Caco-2 (cell line): ENCODE measurements around the gene TUBA3E. TPM values are rescaled to one million over a fixed set of nuclear protein-coding genes. Genes with fewer than 3 reads are reported as not detected.
A peak's percentile ranks its signal among the peaks of the same experiment; 100 is the strongest.
"Not testable (repeated sequence)": the region's sequence is repeated elsewhere in the genome, so short reads cannot be mapped to it uniquely, and the experiment has no call there.

ENCODE experiments used
- BruUV-seq: library from RNA; stranded (reverse); fragments of 400-500 nt; replicated peaks from 2 replicates; lab custom pipeline; 2021; lab: Mats Ljungman, UMichigan
- CTCF ChIA-PET: fragments of 300-600 bp; sonication (Branson Sonifier 250); formaldehyde crosslinking; loops from one replicate; lab custom pipeline; 2022; ENCODE audit warnings: antibody characterized with exemption; lab: Charles Lee
- POLR2A ChIA-PET: fragments of 300-600 bp; sonication (Branson Sonifier 250); formaldehyde crosslinking; loops from one replicate; lab custom pipeline; 2022; ENCODE audit warnings: antibody characterized with exemption; lab: Charles Lee
- DNase-seq, 2 experiments: peaks; one replicate each; pipeline versions ENCODE4 v3.0.0 to v3.0.0-alpha.2; 2020 to 2022
- H3K27me3 ChIP-seq: replicated peaks from 2 replicates; pipeline ENCODE4 v1.6.0; 2011; ENCODE audit warnings: low read length; ENCODE audit not compliant: control insufficient read depth, insufficient read depth
- H3K36me3 ChIP-seq: 2 replicates; pipeline ENCODE4 v1.5.1; 2011; ENCODE audit warnings: low read length; ENCODE audit not compliant: control insufficient read depth, insufficient read depth
- H3K4me1 ChIP-seq: fragments of 250-450 bp; sonication (Bioruptor Pico); 2 replicates; pipeline ENCODE4 v1.5.1; 2020; ENCODE audit warnings: mild to moderate bottlenecking
- H3K4me3 ChIP-seq: 2 replicates; pipeline ENCODE4 v1.5.1; 2011; ENCODE audit warnings: low read depth, mild to moderate bottlenecking, control low read depth, low read length
- H3K9me3 ChIP-seq: fragments of 250-450 bp; sonication (Bioruptor Pico); 2 replicates; pipeline ENCODE4 v1.5.1; 2020; ENCODE audit warnings: mild to moderate bottlenecking, moderate library complexity
- H3K27ac Mint-ChIP-seq: one replicate; pipeline ENCODE4 v1.8.0; 2022; ENCODE audit warnings: mixed read lengths; ENCODE audit not compliant: unreplicated experiment
- H3K27me3 Mint-ChIP-seq: one replicate; pipeline ENCODE4 v1.8.0; 2022; ENCODE audit warnings: mixed read lengths; ENCODE audit not compliant: insufficient read depth, unreplicated experiment
- H3K36me3 Mint-ChIP-seq: one replicate; pipeline ENCODE4 v1.8.0; 2022; ENCODE audit warnings: mild to moderate bottlenecking, mixed read lengths; ENCODE audit not compliant: insufficient read depth, unreplicated experiment
- H3K4me1 Mint-ChIP-seq: one replicate; pipeline ENCODE4 v1.8.0; 2022; ENCODE audit warnings: low read depth, mixed read lengths; ENCODE audit not compliant: unreplicated experiment
- H3K4me3 Mint-ChIP-seq: one replicate; pipeline ENCODE4 v1.8.0; 2022; ENCODE audit warnings: mild to moderate bottlenecking, moderate library complexity, mixed read lengths; ENCODE audit not compliant: unreplicated experiment
- H3K9me3 Mint-ChIP-seq: one replicate; pipeline ENCODE4 v1.8.0; 2022; ENCODE audit warnings: mixed read lengths; ENCODE audit not compliant: unreplicated experiment
- intact Hi-C: fragments of 100-400 bp; cut with micrococcal nuclease; formaldehyde crosslinking; loops from one replicate; pipeline ENCODE4 v1.10.0; 2022; ENCODE audit not compliant: unreplicated experiment
- total RNA-seq: library from RNA; stranded (reverse); gene quantifications from 2 replicates; pipeline ENCODE4 v1.2.3, GENCODE V29; 2022
- TF ChIP-seq, protein P1 (sequence below), 2 experiments: fragments of 200-600 bp in 1 of 2; IDR thresholded peaks; 1 replicate in 1 of 2; 2 replicates in 1 of 2; pipeline versions ENCODE4 v1.5.1 to v1.8.0; 2011 to 2022; ENCODE audit warnings: antibody characterized with exemption in 1 of 2, control low read depth in 1 of 2, inconsistent platforms in 1 of 2, low read depth in 1 of 2, low read length in 1 of 2, mild to moderate bottlenecking in 1 of 2, moderate library complexity in 1 of 2; ENCODE audit not compliant: insufficient read depth in 1 of 2, severe bottlenecking in 1 of 2, unreplicated experiment in 1 of 2

TUBA3E gene
- total RNA-seq, 1 experiment from 2014 or later: 0.57 TPM

DNA sequence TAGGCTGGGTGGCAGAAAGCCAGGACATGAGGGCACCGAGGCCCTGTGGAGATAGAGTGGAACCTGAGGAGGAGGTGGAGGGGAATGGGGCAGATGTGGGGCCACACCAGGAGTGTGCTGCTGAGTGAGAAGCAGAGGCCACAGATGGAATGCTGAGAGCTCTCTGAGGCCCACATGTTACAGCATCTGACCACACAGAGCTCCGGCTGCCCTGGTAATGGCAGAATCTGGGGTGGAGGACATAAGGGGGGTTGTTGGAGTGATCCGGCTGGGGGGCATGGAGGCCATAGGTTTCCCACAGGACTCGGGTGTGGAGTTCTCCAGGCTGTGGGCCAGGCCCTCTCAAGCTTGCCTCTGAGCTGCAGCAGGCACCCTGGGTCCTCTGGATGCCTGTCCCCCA lies 12.3 kb downstream of the TUBA3E start:
- H3K27me3 Mint-ChIP-seq: no peaks in the 10 kb centered on the region
- Histone ChIP-seq H3K27me3 (no peaks in the 10 kb centered on the region), H3K9me3 (no peaks in the 10 kb centered on the region), H3K36me3 (peaks cover 2% of the 10 kb centered on the region; the same call in 1 of the 2 replicates), H3K4me3 (no peak overlapping the region), H3K4me1 (peaks cover 4% of the 10 kb centered on the region; the same call in 1 of the 2 replicates)
- POLR2A ChIA-PET: interaction anchor here (0.7 kb wide), 1 partner anchor 74 kb away, joined by 3 read pairs; no protein-coding TSS in a partner anchor
- CTCF ChIA-PET: interaction anchor here (1.4 kb wide), 1 partner anchor 157 kb away, joined by 4 read pairs; the partner anchor contains the start of gene IMP4
- TF ChIP-seq, protein P1, sequence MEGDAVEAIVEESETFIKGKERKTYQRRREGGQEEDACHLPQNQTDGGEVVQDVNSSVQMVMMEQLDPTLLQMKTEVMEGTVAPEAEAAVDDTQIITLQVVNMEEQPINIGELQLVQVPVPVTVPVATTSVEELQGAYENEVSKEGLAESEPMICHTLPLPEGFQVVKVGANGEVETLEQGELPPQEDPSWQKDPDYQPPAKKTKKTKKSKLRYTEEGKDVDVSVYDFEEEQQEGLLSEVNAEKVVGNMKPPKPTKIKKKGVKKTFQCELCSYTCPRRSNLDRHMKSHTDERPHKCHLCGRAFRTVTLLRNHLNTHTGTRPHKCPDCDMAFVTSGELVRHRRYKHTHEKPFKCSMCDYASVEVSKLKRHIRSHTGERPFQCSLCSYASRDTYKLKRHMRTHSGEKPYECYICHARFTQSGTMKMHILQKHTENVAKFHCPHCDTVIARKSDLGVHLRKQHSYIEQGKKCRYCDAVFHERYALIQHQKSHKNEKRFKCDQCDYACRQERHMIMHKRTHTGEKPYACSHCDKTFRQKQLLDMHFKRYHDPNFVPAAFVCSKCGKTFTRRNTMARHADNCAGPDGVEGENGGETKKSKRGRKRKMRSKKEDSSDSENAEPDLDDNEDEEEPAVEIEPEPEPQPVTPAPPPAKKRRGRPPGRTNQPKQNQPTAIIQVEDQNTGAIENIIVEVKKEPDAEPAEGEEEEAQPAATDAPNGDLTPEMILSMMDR (IDR thresholded peaks at IDR 0.05; ENCODE audit: insufficient read depth in 1 of 2, low read depth in 1 of 2, low read length in 1 of 2, severe bottlenecking in 1 of 2, unreplicated experiment in 1 of 2): no peak
- intact Hi-C loops: no loop called here
- no peak overlapping the region for H3K27ac Mint-ChIP-seq
- peaks cover 46% of the 10 kb centered on the region for H3K36me3 Mint-ChIP-seq
- DNase-seq: no peak
- H3K4me1 Mint-ChIP-seq: peaks cover 8% of the 10 kb centered on the region
- H3K9me3 Mint-ChIP-seq: no peaks in the 10 kb centered on the region
- BruUV-seq: no TSS peak
- no peak overlapping the region for H3K4me3 Mint-ChIP-seq

DNA sequence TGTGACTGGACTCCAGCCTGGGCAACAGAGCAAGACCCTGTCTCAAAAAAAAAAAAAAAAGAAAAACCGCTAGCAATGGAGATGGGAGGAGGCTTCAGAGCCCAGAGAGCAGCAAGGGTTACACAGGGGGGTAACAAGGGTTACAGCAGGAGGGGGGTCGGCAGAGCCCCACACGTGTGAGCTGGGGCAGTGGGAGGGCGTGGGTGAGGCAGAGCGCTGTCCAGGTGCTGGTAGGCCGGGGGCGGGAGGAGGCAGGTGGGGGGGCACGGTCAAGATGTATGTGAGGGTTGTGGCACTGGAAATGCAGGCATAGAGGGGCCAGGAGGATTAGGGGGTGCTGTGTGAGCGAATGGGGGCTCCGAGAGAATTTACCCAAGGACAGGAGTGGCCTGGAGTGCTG lies 12.8 kb downstream of the TUBA3E start:
- Histone ChIP-seq H3K9me3 (no peaks in the 10 kb centered on the region), H3K27me3 (no peaks in the 10 kb centered on the region), H3K4me3 (no peak overlapping the region), H3K4me1 (peaks cover 4% of the 10 kb centered on the region; the same call in 1 of the 2 replicates), H3K36me3 (peaks cover 2% of the 10 kb centered on the region; the same call in 1 of the 2 replicates)
- CTCF ChIA-PET: interaction anchor here (1.4 kb wide), 1 partner anchor 157 kb away, joined by 4 read pairs; the partner anchor contains the start of gene IMP4
- no peaks in the 10 kb centered on the region for H3K27me3 Mint-ChIP-seq
- TF ChIP-seq, protein P1 (IDR thresholded peaks at IDR 0.05; ENCODE audit: insufficient read depth in 1 of 2, low read depth in 1 of 2, low read length in 1 of 2, severe bottlenecking in 1 of 2, unreplicated experiment in 1 of 2): no peak
- H3K27ac Mint-ChIP-seq: no peak overlapping the region
- peaks cover 8% of the 10 kb centered on the region for H3K4me1 Mint-ChIP-seq
- H3K4me3 Mint-ChIP-seq: no peak overlapping the region
- no TSS peak for BruUV-seq
- POLR2A ChIA-PET: interaction anchor here (0.7 kb wide), 1 partner anchor 74 kb away, joined by 3 read pairs; no protein-coding TSS in a partner anchor
- DNase-seq: no peak
- H3K9me3 Mint-ChIP-seq: no peaks in the 10 kb centered on the region
- peaks cover 50% of the 10 kb centered on the region for H3K36me3 Mint-ChIP-seq
- intact Hi-C loops: no loop called here

DNA sequence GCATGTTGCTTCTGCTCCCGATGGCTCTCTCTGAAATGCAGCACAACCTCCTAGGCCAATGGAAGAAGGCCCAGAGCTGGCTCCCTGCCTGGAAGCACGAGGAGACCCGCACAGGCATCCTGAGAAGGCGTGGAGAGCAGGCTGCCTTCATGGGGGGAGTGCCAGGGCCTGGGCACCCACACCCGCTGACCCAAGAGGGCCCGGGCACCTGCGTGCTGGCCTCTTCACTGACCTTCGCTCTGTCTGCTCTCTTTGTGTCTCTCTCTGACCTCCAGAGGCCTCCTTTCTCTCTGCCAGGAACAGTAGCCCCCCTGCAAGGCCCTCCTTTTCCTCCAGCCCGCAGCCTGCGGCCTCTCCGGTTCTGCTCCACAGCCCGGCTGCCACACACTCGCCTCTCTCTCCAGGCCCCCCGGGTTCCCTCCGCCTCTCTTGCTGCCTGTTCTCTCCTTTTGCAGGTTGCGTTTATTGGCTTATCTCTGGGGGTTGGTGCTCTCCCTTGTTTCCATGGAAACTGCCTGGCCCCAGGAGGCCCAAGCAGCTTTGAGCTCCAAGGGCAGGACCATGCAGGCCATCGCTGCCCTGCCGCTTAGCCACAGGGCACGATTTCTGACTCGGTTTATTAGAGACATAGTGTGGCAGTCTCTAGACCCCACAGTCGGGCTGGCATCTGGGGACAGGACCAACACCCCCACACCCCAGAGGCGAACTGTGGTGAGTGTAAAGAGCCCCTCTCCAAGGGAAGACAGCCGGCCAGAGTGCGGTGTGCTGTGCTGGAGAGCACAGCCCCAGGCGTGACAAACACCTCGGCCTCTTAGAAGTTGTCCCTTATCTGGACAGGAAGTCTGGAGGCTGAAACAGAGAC lies 14.5 kb downstream of the TUBA3E start:
- BruUV-seq: no TSS peak
- H3K36me3 Mint-ChIP-seq: peaks cover 67% of the 10 kb centered on the region
- no peaks in the 10 kb centered on the region for H3K27me3 Mint-ChIP-seq
- POLR2A ChIA-PET: no interaction called here
- no peak for DNase-seq
- H3K27ac Mint-ChIP-seq: peak overlapping the region; percentile 80
- H3K4me3 ChIP-seq: no peak overlapping the region; the same call in 1 of the 2 replicates
- intact Hi-C loops: no loop called here
- no peaks in the 10 kb centered on the region for H3K9me3 Mint-ChIP-seq
- no peaks in the 10 kb centered on the region for H3K27me3 ChIP-seq
- peaks cover 2% of the 10 kb centered on the region; the same call in 1 of the 2 replicates for H3K36me3 ChIP-seq
- TF ChIP-seq, protein P1 (IDR thresholded peaks at IDR 0.05; ENCODE audit: insufficient read depth in 1 of 2, low read depth in 1 of 2, low read length in 1 of 2, severe bottlenecking in 1 of 2, unreplicated experiment in 1 of 2): no peak
- H3K9me3 ChIP-seq: no peaks in the 10 kb centered on the region
- peak overlapping the region; percentile 96 for H3K4me3 Mint-ChIP-seq
- CTCF ChIA-PET: interaction anchor here (0.6 kb wide), 1 partner anchor 261 kb away, joined by 3 read pairs; no protein-coding TSS in a partner anchor
- peaks cover 8% of the 10 kb centered on the region; the same call in 1 of the 2 replicates for H3K4me1 ChIP-seq
- H3K4me1 Mint-ChIP-seq: peaks cover 8% of the 10 kb centered on the region

DNA sequence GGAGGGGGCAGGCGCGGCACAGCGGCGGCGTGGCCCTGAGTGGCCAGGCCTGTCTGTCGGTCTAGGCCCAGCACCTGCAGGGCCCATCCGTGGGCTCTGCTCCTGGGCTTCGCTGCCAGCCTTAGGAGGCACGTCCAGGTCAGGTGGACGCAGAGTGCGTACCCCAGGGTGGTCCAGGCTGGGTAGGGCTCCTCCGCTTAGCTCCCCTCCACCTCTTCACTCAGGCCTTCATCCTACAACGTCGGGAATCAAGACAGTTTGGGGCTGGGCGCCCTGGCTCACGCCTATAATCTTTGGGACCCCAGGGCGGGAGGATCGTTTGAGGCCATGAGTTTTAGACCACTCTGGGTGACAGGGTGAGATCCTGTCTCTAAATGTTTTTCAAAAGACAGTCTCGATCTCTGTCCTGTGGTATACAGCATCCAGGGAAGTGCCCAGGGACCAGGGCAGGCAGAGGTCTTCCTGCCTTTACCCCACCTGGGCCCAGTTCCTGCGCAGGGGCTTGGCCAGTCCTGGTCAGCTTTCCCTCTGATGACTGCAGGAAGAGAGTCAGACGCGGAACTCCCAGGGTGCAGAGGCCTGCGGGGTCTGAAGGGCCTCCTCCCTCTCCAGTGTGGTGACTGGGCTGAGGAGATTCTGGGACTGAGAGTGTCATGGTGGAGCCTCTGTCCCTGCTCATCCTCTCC lies 15.3 kb downstream of the TUBA3E start:
- H3K9me3 ChIP-seq, H3K4me1 ChIP-seq, H3K27me3 Mint-ChIP-seq, BruUV-seq, DNase-seq, H3K4me1 Mint-ChIP-seq, H3K36me3 ChIP-seq, H3K9me3 Mint-ChIP-seq, POLR2A ChIA-PET, H3K27me3 ChIP-seq: not testable (repeated sequence)
- CTCF ChIA-PET: interaction anchor here (0.8 to 1.9 kb wide), 2 partner anchors 150 to 159 kb away, joined by 5 to 11 read pairs; partner anchors contain the start of gene IMP4
- intact Hi-C loops: loop anchor here (1.0 kb wide), 1 partner anchor 149 kb away; no protein-coding TSS in a partner anchor
- peaks cover 69% of the 10 kb centered on the region for H3K36me3 Mint-ChIP-seq
- peak overlapping the region; percentile 80 for H3K27ac Mint-ChIP-seq
- peak overlapping the region; percentile 96 for H3K4me3 Mint-ChIP-seq
- peak overlapping the region; percentile 62 for H3K4me3 ChIP-seq
